HTERT RPE-1 (cell line): ENCODE results near the gene FADS3.

Experiments
- in situ Hi-C: fragments of 300-500 bp; cut with MboI; formaldehyde crosslinking; loops from 4 replicates; pipeline ENCODE4 v1.14.3; 2020; ENCODE audit warnings: low sequenced_read_pairs

The FADS3 gene

GRCh38 chr11:61900251-61900650 is 8.9 kb upstream of the FADS3 start:
- in situ Hi-C loops, result no loop called here

- in situ Hi-C loops, result no loop called here
These were observed 7.9 kb upstream of the FADS3 start for GRCh38 chr11:61899146-61899841.

- in situ Hi-C loops, result no loop called here
These were observed 6.9 kb upstream of the FADS3 start for GRCh38 chr11:61898247-61898582.

- in situ Hi-C loops, result no loop called here
These were observed 6.3 kb upstream of the FADS3 start for GRCh38 chr11:61897387-61898246.

GRCh38 chr11:61896665-61897386 is 5.5 kb upstream of the FADS3 start:
- in situ Hi-C loops, result no loop called here

- in situ Hi-C loops, result no loop called here
These were observed 4.3 kb upstream of the FADS3 start for GRCh38 chr11:61895718-61896059.

- in situ Hi-C loops, result no loop called here
These were observed 3.8 kb upstream of the FADS3 start for GRCh38 chr11:61895046-61895717.

- in situ Hi-C loops, result no loop called here
These were observed 2.6 kb upstream of the FADS3 start for GRCh38 chr11:61893981-61894380.

- in situ Hi-C loops, result no loop called here
These were observed 683 bp upstream of the FADS3 start for GRCh38 chr11:61892085-61892370.

- in situ Hi-C loops, result no loop called here
These were observed 615 bp downstream of the FADS3 start for GRCh38 chr11:61890529-61891330.

- in situ Hi-C loops, result no loop called here
These were observed 1.5 kb downstream of the FADS3 start for GRCh38 chr11:61889831-61890230.

GRCh38 chr11:61888590-61888989 is 2.8 kb downstream of the FADS3 start:
- in situ Hi-C loops, result no loop called here

- in situ Hi-C loops, result no loop called here
These were observed 3.4 kb downstream of the FADS3 start for GRCh38 chr11:61887839-61888494.

- in situ Hi-C loops, result no loop called here
These were observed 4.7 kb downstream of the FADS3 start for GRCh38 chr11:61886643-61887042.

GRCh38 chr11:61885784-61886580 is 5.4 kb downstream of the FADS3 start:
- in situ Hi-C loops, result no loop called here

GRCh38 chr11:61885166-61885778 is 6.1 kb downstream of the FADS3 start:
- in situ Hi-C loops, result no loop called here

- in situ Hi-C loops, result no loop called here
These were observed 7.4 kb downstream of the FADS3 start for GRCh38 chr11:61883947-61884346.

GRCh38 chr11:61883327-61883726 is 8.0 kb downstream of the FADS3 start:
- in situ Hi-C loops, result no loop called here

- in situ Hi-C loops, result no loop called here
These were observed 8.5 kb downstream of the FADS3 start for GRCh38 chr11:61882879-61883278.
